Measurements from ENCODE around the gene SLC9A7. TPM values are rescaled to one million over a fixed set of nuclear protein-coding genes. Genes with fewer than 3 reads are reported as not detected.

The SLC9A7 gene
- 27.1 and 29.9 TPM in 2 replicates for total RNA-seq

DNA sequence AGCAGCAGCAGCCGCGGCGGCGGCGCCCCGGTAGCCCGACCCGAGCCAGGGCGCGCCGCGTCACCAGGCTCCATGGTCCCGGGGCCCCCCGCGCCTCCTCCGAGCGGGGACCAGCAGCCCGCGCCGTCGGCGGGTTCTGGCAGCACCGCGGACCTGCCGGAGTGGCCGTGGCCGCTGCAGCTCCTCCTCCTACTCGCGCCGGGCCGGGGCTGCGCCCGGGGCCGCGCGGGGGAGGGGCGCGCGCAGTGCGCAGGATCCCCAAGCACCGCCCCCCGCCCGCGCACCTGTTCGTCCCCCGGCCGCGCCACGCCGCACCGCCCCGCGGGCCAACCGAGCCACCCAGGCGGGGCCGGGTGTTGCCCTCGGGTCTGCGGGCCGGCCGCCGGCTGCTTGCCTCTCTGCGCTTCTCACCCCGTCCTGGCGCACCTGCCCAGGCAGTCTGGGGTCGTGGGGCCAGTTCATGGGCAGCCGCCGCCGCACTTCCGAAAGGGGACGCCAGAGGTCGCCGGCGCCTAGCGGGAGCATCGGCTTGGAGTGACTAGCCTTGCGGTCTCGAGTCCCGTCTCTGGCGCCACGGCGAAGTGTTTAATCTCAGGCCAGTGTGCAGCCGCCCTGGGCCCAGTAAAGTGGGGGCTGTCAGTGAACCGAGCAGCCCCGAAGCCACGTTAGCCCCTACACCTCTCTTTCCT, at the start of gene SLC9A7:
Gene SLC9A7 (minus strand): TSS at position 163 of the 689 bp plus-strand sequence. CDS start 89 bp downstream, at position 74.

DNA sequence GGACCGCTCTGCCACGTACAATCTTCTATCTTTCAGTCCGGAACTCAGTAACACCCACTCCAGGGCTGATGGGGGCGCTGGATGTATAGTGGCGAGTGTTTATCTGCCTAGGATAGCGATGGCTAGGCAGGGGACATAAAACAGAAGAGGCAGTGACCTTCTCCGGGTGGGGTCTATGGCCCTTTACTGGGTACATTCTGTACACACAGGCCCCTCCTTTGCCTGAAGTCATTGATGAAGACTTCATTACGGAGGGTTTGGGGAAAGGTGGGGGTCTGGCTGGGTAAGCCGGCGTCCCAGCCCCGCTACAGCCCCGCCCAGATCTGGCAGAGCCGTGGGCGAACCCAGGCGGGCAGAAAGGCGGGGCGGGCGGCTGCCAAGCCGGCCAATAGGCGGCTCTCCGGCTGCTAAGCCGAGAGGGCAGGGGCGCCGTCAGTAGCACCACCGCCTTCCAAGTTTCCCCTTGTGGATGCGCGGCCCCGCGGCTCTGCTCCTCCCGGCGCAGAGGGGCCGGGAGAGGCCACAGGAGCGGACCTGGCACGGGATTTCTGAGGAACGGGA, 185.5 kb downstream of the SLC9A7 start, which contains the start of gene CHST7:
Gene CHST7 (plus strand): TSS at position 435 of the 561 bp plus-strand sequence. CDS start 167 bp downstream, outside the sequence.

Small RNA genes within 50 kb of the gene (small RNA-seq; reads per million reads assigned to genes)
- not detected for gene RF00017

Other genes starting within 250 kb of the SLC9A7 start
- 4.0 and 6.0 TPM in 2 replicates for gene ZNF674, start 213.7 kb downstream of the SLC9A7 start, total RNA-seq
- 20.1 and 23.0 TPM in 2 replicates for gene CHST7, start 185.4 kb downstream of the SLC9A7 start, total RNA-seq
- 33.0 and 45.2 TPM in 2 replicates for gene RP2, start 77.9 kb upstream of the SLC9A7 start, total RNA-seq
- gene JADE3, start 153.3 kb upstream of the SLC9A7 start, total RNA-seq = 18.9 and 22.4 TPM in 2 replicates